Testis (tissue), 3 donors: ENCODE data around the gene NFKBIB. TPM values are rescaled to one million over a fixed set of nuclear protein-coding genes. Genes with fewer than 3 reads are reported as not detected.
"Not testable (repeated sequence)": the region's sequence is repeated elsewhere in the genome, so short reads cannot be mapped to it uniquely, and the experiment has no call there.

Source experiments
- DNase-seq: peaks from one replicate; pipeline ENCODE4 v3.0.0-alpha.2; 2019
- H3K27ac ChIP-seq, 2 donors: fragments of 200-600 bp; sonication (generic); one replicate each; pipeline ENCODE4 v1.5.1; 2019
- H3K27me3 ChIP-seq: fragments of 200-600 bp; sonication (generic); one replicate; pipeline ENCODE4 v1.5.1; 2019
- H3K36me3 ChIP-seq: fragments of 200-600 bp; sonication (generic); one replicate; pipeline ENCODE4 v1.5.1; 2017; ENCODE audit warnings: low read depth; ENCODE audit errors: missing control alignments
- H3K4me1 ChIP-seq: fragments of 200-600 bp; sonication (generic); one replicate; pipeline ENCODE4 v1.5.1; 2019
- H3K4me3 ChIP-seq, 2 donors: fragments of 200-600 bp; sonication (generic); one replicate each; pipeline ENCODE4 v1.5.1; 2017 to 2019
- H3K9me3 ChIP-seq: fragments of 200-600 bp; sonication (generic); one replicate; pipeline ENCODE4 v1.5.1; 2017
- CTCF ChIP-seq, 3 experiments: fragments of 450-650 bp in 2 of 3; fragments of 200-600 bp in 1 of 3; sonication (generic) in 1 of 3; IDR thresholded peaks; one replicate each; pipeline ENCODE4 v1.5.1; 2016 to 2019; ENCODE audit warnings: antibody characterized with exemption in 3 of 3, mild to moderate bottlenecking in 2 of 3, moderate library complexity in 1 of 3
- POLR2A ChIP-seq: fragments of 450-650 bp; IDR thresholded peaks from one replicate; pipeline ENCODE4 v1.6.1; 2017; ENCODE audit warnings: antibody characterized with exemption, mild to moderate bottlenecking, moderate library complexity
- WGBS, 2 donors: methylation state at CpG; one replicate each; pipeline ENCODE4 v1.1.5; 2018; 5-methylcytosine and 5-hydroxymethylcytosine counted together
- intact Hi-C: fragments of 100-400 bp; cut with DNase I; formaldehyde crosslinking; loops from one replicate; pipeline ENCODE4 v1.15.1; 2023; ENCODE audit warnings: low total_unique reads
- polyA plus RNA-seq: library from polyadenylated mRNA; stranded (reverse); fragments of 350-450 nt; fragmentation: Illumina TruSeq; extraction: RNeasy Lipid Tissue Mini Kit (QIAGEN cat#74804); gene quantifications from one replicate; pipeline ENCODE4 v1.2.3, GENCODE V29; 2014; ENCODE audit warnings: low read depth, low replicate concordance; ENCODE audit not compliant: insufficient read depth
- total RNA-seq, 2 donors: library from RNA; depleted of rRNA; stranded (reverse); fragments of >200 nt; gene quantifications; one replicate each; pipeline ENCODE4 v1.2.3, GENCODE V29; 2016

NFKBIB gene
- total and polyA plus RNA-seq, 3 donors from 2014 or later = 70.1 to 100 (median 88.0) TPM

- Histone ChIP-seq H3K9me3 (no peaks in the 10 kb centered on the region), H3K4me1 (peaks cover 6% of the 10 kb centered on the region), H3K36me3 (no peaks in the 10 kb centered on the region), H3K27ac (no peak overlapping the region), H3K27me3 (no peaks in the 10 kb centered on the region), H3K4me3 (no peak overlapping the region)
- TF ChIP-seq CTCF (IDR thresholded peaks at IDR 0.05) = no peak
- no peak for TF ChIP-seq POLR2A
- 93 to 98% methylated on average over 16 to 19 of the region's 19 CpGs for WGBS, 2 donors
- no peak for DNase-seq
- intact Hi-C loops = no loop called here
Measured at GRCh38 chr19:38880882-38881609, 18.7 kb upstream of the NFKBIB start.

GRCh38 chr19:38883286-38883685 is 16.5 kb upstream of the NFKBIB start:
- Histone ChIP-seq H3K9me3 (no peaks in the 10 kb centered on the region), H3K36me3 (no peaks in the 10 kb centered on the region), H3K4me3 (no peak overlapping the region), H3K27me3 (no peaks in the 10 kb centered on the region), H3K4me1 (peaks cover 11% of the 10 kb centered on the region), H3K27ac (peak overlapping the region in 1 of 2 donors; percentile 1)
- no peak for DNase-seq
- TF ChIP-seq CTCF (IDR thresholded peaks at IDR 0.05) = no peak
- TF ChIP-seq POLR2A = no peak
- intact Hi-C loops = no loop called here
- WGBS, 2 donors = 94 to 95% methylated on average over 9 of the region's 9 CpGs

GRCh38 chr19:38884691-38885090 is 15.1 kb upstream of the NFKBIB start:
- peak overlapping the region; percentile 48 to 68 for H3K27ac ChIP-seq
- intact Hi-C loops, H3K27me3 ChIP-seq, H3K36me3 ChIP-seq, DNase-seq, H3K9me3 ChIP-seq, H3K4me3 ChIP-seq: not testable (repeated sequence)
- peaks cover 11% of the 10 kb centered on the region for H3K4me1 ChIP-seq
- WGBS, 2 donors = 96 to 97% methylated on average over 3 of the region's 3 CpGs

GRCh38 chr19:38888876-38889275 is 10.9 kb upstream of the NFKBIB start:
- Histone ChIP-seq H3K9me3 (no peaks in the 10 kb centered on the region), H3K36me3 (no peaks in the 10 kb centered on the region), H3K27ac (no peak overlapping the region), H3K4me3 (no peak overlapping the region), H3K27me3 (no peaks in the 10 kb centered on the region), H3K4me1 (peaks cover 25% of the 10 kb centered on the region)
- WGBS, 2 donors = 93 to 94% methylated on average over 15 to 17 of the region's 17 CpGs
- intact Hi-C loops = no loop called here
- TF ChIP-seq POLR2A = no peak
- TF ChIP-seq CTCF (IDR thresholded peaks at IDR 0.05) = no peak
- no peak for DNase-seq

GRCh38 chr19:38889803-38890202 is 10.0 kb upstream of the NFKBIB start:
- intact Hi-C loops = no loop called here
- H3K9me3 ChIP-seq = no peaks in the 10 kb centered on the region
- no peak overlapping the region for H3K27ac ChIP-seq

More at GRCh38 chr19:38889803-38890202, 10.0 kb upstream of the NFKBIB start:
- no peak for DNase-seq
- H3K27me3 ChIP-seq = no peaks in the 10 kb centered on the region
- WGBS, 2 donors = 92 to 100% methylated on average over 3 to 8 of the region's 8 CpGs
- TF ChIP-seq CTCF (IDR thresholded peaks at IDR 0.05) (no peak), POLR2A (no peak)
- no peaks in the 10 kb centered on the region for H3K36me3 ChIP-seq
- H3K4me3 ChIP-seq = no peak overlapping the region
- H3K4me1 ChIP-seq = peaks cover 30% of the 10 kb centered on the region
